Pancreas (tissue), 10 donors: Measurements from ENCODE around the gene SNRNP27. TPM values are rescaled to one million over a fixed set of nuclear protein-coding genes. Genes with fewer than 3 reads are reported as not detected.

Source experiments
- ATAC-seq, 4 donors: fragments of 200-7000 bp; cut with Tn5 transposase; one replicate each; pipeline versions ENCODE4 v1.8.0 to v1.9.1; 2020; ENCODE audit warnings: mild to moderate bottlenecking in 4 of 4, moderate library complexity in 4 of 4
- DNase-seq, 6 donors: peaks; one replicate each; pipeline ENCODE4 v3.0.0-alpha.2; 2020
- FAIRE-seq: peaks from 2 replicates; lab custom pipeline; 2012; peaks lifted over from hg19 to GRCh38; lab: Jason Lieb, UNC
- H3K27ac ChIP-seq, 4 donors: fragments of 200-600 bp; sonication (generic); 1 replicate in 3 of 4; 2 replicates in 1 of 4; pipeline versions ENCODE4 v1.5.0 to v1.8.0; 2020
- H3K27me3 ChIP-seq, 4 donors: fragments of 200-600 bp; one replicate each; pipeline ENCODE4 v1.8.0; 2021
- H3K36me3 ChIP-seq, 3 donors: fragments of 200-600 bp; sonication (generic) in 1 of 3; one replicate each; pipeline versions ENCODE4 v1.5.0 to v1.8.0; 2020 to 2021
- H3K4me1 ChIP-seq, 3 donors: fragments of 200-600 bp; one replicate each; pipeline ENCODE4 v1.8.0; 2021
- H3K4me3 ChIP-seq, 4 donors: fragments of 200-600 bp; sonication (generic) in 2 of 4; one replicate each; pipeline versions ENCODE4 v1.5.0 to v1.8.0; 2020 to 2021
- H3K9me3 ChIP-seq, 4 donors: fragments of 200-600 bp; one replicate each; pipeline ENCODE4 v1.8.0; 2021
- WGBS, 2 donors: extraction: QIAGEN DNeasy Blood & Tissue Kit; methylation state at CpG; one replicate each; pipeline ENCODE4 v1.1.7; 2013; 5-methylcytosine and 5-hydroxymethylcytosine counted together
- intact Hi-C, 3 donors: fragments of 100-400 bp; cut with DNase I; formaldehyde crosslinking; loops; one replicate each; pipeline versions ENCODE4 v1.11.1 to v1.14.2; 2022
- polyA plus RNA-seq, 2 donors: library from polyadenylated mRNA; stranded (reverse); fragments of 200-250 nt; gene quantifications; one replicate each; pipeline ENCODE4 v1.2.3, GENCODE V29; 2013
- total RNA-seq, 6 donors: library from RNA; stranded (reverse); fragmentation: NEBNext Ultra II Directional in 4 of 6; extraction: Animal tissue kit (Norgen Biotek cat#: 25700) in 4 of 6; gene quantifications; one replicate each; pipeline versions ENCODE4 v1.2.1 to v1.2.4, GENCODE V29; 2021 to 2023
- TF ChIP-seq, protein P1 (sequence below), 4 donors: fragments of 200-600 bp; sonication (generic) in 3 of 4; IDR thresholded peaks; one replicate each; pipeline versions ENCODE4 v1.5.0 to v1.8.0; 2021; ENCODE audit warnings: antibody characterized with exemption in 4 of 4
- donor health status: healthy with polysubstance abuse.
- donor health status: DM: no; HTN: no; CAD: no; lungs with moderate emphysema.
- donor health status: DM: no; HTN: no; CAD: no.
- donor health status: control.
- donor health status: control.
- donor health status: Bipolar disorder and iron deficiency.
- donor health status: DM: yes; HTN: yes; CAD: no.
- donor health status: DM: no; HTN: no; CAD: no.
- donor health status: DM: no; HTN: no; CAD: no.
- donor health status: DM: yes; HTN: yes; CAD: no.

SNRNP27 gene
- total and polyA plus RNA-seq, 8 donors, result 8.3 to 27.9 (median 13.1) TPM

DNA sequence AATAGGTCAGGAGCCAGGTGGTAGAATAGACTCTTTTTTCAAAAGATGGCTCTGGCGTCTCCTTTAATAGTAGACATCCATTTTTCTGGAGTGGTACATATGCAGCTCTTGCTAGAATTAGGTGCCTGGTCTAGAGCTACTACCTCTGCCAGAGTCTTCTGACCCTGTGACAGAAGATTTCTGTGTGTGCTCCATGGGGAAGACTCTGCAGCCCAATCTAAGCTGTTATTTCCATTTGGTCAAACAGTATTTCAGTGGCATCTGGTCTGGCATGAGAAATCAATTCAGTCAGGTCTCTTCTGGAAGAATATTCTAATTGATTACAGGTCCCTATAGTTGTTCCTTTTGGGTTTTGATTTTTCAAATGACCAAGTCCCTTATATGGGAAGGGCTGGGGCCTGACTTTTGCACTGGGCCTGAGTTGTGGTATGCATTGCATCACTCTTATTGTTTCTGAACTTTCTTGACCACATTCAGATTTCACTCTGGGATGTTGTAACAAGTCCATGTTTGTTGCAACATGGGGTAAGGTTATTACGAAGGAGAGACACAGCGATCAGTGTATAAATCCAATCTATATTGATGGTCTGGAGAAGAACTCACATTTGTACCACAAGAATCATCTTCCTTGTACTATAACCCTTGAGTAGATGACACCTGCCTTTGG lies 33.2 kb downstream of the SNRNP27 start:
- Histone ChIP-seq H3K4me1 (no peaks in the 10 kb centered on the region), H3K27me3 (no peaks in the 10 kb centered on the region), H3K27ac (no peak overlapping the region), H3K4me3 (no peak overlapping the region), H3K9me3 (no peaks in the 10 kb centered on the region), H3K36me3 (peaks cover 0 to 8% (median 0%) of the 10 kb centered on the region in 3 donors)
- DNase-seq, result no peak
- intact Hi-C loops, result loop anchor here in 2 of 3 donors (10.0 kb wide), 1 partner anchor 138 kb away; no protein-coding TSS in a partner anchor
- WGBS, 2 donors, result 79 to 83% methylated on average over 3 of the region's 3 CpGs
- TF ChIP-seq, protein P1, sequence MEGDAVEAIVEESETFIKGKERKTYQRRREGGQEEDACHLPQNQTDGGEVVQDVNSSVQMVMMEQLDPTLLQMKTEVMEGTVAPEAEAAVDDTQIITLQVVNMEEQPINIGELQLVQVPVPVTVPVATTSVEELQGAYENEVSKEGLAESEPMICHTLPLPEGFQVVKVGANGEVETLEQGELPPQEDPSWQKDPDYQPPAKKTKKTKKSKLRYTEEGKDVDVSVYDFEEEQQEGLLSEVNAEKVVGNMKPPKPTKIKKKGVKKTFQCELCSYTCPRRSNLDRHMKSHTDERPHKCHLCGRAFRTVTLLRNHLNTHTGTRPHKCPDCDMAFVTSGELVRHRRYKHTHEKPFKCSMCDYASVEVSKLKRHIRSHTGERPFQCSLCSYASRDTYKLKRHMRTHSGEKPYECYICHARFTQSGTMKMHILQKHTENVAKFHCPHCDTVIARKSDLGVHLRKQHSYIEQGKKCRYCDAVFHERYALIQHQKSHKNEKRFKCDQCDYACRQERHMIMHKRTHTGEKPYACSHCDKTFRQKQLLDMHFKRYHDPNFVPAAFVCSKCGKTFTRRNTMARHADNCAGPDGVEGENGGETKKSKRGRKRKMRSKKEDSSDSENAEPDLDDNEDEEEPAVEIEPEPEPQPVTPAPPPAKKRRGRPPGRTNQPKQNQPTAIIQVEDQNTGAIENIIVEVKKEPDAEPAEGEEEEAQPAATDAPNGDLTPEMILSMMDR (IDR thresholded peaks at IDR 0.05), result no peak
- peak in 1 of 4 donors; percentile 64 for ATAC-seq
- FAIRE-seq, result no peak

DNA sequence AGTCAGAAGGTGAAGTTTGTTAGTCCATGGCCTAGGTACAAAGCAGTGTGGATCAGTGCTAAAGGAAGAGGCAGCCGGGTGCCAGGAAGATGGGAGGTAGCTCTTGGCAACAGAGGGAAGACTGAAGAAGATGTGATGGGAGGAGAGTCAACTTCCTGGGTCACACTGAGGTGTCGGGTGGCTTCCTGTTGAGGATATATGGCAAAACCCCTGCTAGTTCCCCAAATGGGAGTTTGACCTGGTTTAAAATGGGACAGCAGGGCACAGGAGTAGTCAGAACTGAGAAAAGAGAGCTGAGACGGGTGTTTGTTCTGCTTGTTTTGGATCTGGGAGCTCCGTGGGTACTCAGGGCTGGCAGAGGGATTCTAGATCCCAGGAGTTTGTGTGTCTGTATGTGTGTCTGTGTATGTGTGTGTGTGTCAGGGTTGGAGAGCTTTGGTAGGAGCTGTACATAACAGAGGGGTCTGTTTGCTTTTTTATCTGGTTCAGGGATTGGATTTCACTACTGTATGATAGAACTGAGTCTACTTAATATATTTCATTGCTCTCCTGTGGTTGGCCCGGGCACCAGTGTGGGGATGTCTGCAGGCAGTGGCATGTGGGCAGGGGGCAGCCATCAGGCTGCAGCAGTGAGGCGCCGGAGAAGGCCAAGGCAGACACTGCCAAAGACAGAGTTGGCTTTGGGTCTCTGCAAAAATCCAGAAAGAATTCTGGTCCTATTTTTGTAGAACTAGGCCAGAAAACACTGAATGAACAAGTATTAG lies 38.3 kb downstream of the SNRNP27 start:
- WGBS, 2 donors, result 90 to 94% methylated on average over 7 of the region's 7 CpGs
- FAIRE-seq (no peak), DNase-seq (no peak), ATAC-seq (no peak)
- peaks cover 0 to 16% (median 5%) of the 10 kb centered on the region in 3 donors for H3K36me3 ChIP-seq
- H3K4me1 ChIP-seq, result peaks cover 0 to 9% (median 0%) of the 10 kb centered on the region in 3 donors
- TF ChIP-seq, protein P1 (IDR thresholded peaks at IDR 0.05), result no peak
- no peaks in the 10 kb centered on the region for H3K27me3 ChIP-seq
- no peak overlapping the region for H3K27ac ChIP-seq
- H3K4me3 ChIP-seq, result no peak overlapping the region
- intact Hi-C loops, result loop anchor here in 1 of 3 donors (10.0 kb wide), 1 partner anchor 113 kb away; no protein-coding TSS in a partner anchor
- H3K9me3 ChIP-seq, result no peaks in the 10 kb centered on the region

- no peak overlapping the region for H3K27ac ChIP-seq
- intact Hi-C loops, result loop anchor here in 1 of 3 donors (10.0 kb wide), 1 partner anchor 112 kb away; no protein-coding TSS in a partner anchor
- TF ChIP-seq, protein P1 (IDR thresholded peaks at IDR 0.05), result no peak
- no peak overlapping the region for H3K4me3 ChIP-seq
- WGBS, 2 donors, result 75 to 89% methylated on average over 1 of the region's 1 CpG
- DNase-seq, result no peak
- peaks cover 4 to 17% (median 6%) of the 10 kb centered on the region in 3 donors for H3K36me3 ChIP-seq
- FAIRE-seq, result no peak
- H3K4me1 ChIP-seq, result peaks cover 0 to 9% (median 0%) of the 10 kb centered on the region in 3 donors
- no peaks in the 10 kb centered on the region for H3K9me3 ChIP-seq
- H3K27me3 ChIP-seq, result no peaks in the 10 kb centered on the region
- no peak for ATAC-seq
These were observed 38.8 kb downstream of the SNRNP27 start for GRCh38 chr2:69932596-69932922.

DNA sequence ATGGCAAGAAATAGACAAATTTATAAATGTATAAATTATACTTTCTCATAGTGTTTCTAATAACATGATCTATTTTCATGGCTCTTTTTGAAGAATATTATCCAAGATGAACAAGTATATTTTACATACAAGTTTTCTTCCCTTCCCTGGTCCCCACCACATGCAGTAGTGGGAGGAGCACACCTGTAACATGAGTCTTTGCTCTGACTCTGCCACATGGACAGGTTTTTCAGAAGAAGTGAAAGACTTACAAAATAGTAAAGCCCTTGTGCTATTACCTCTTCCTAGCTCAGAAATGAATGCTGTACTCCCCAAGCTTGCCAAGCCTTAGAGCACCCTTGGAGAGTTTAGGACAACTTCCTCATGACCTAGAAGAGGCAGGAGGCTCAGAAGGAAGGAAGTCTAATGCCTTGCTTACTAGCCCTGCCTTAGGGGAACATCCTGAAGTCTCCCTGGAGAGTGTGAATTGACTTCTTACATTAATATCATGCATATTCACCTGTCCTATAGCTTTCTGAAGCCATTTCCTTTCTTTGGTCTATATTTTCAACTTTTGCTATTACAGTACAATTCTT lies 39.6 kb downstream of the SNRNP27 start:
- intact Hi-C loops, result loop anchor here in 1 of 3 donors (10.0 kb wide), 1 partner anchor 111 kb away; no protein-coding TSS in a partner anchor
- TF ChIP-seq, protein P1 (IDR thresholded peaks at IDR 0.05), result no peak
- H3K27me3 ChIP-seq, result no peaks in the 10 kb centered on the region
- peaks cover 0 to 9% (median 0%) of the 10 kb centered on the region in 3 donors for H3K4me1 ChIP-seq
- no peak overlapping the region for H3K4me3 ChIP-seq
- no peaks in the 10 kb centered on the region for H3K9me3 ChIP-seq
- FAIRE-seq, result no peak
- no peak for DNase-seq
- peaks cover 8 to 25% (median 13%) of the 10 kb centered on the region in 3 donors for H3K36me3 ChIP-seq
- peak in 2 of 4 donors; percentile 56 to 67 for ATAC-seq
- peak overlapping the region in 1 of 4 donors; percentile 11 for H3K27ac ChIP-seq
